GM12892 (cell line): Measurements from ENCODE around the gene MAP3K9.

Experiments
- POLR2A ChIP-seq: IDR thresholded peaks from 2 replicates; pipeline ENCODE4 v1.6.1; 2011; ENCODE audit warnings: low read depth, low read length, control low read depth
- TAF1 ChIP-seq: IDR thresholded peaks from 2 replicates; pipeline ENCODE4 v1.6.1; 2011; ENCODE audit warnings: low read depth, mild to moderate bottlenecking, control low read depth, low read length, borderline replicate concordance

GRCh38 chr14:70779667-70780066, 29.6 kb downstream of the MAP3K9 start:
- TF ChIP-seq POLR2A (no peak), TAF1 (no peak)
